PC-3 (cell line): ENCODE data around the gene PCDH9. TPM values are rescaled to one million over a fixed set of nuclear protein-coding genes. Genes with fewer than 3 reads are reported as not detected.

Experiments used
- ATAC-seq: fragments of 200-7000 bp; cut with Tn5 transposase; 2 replicates; pipeline ENCODE4 v1.9.1; 2020; ENCODE audit warnings: mild to moderate bottlenecking, moderate library complexity
- BruUV-seq: library from RNA; stranded (reverse); fragments of 400-500 nt; replicated peaks from 2 replicates; lab custom pipeline; 2021; lab: Mats Ljungman, UMichigan
- CTCF ChIA-PET: fragments of 300-600 bp; sonication (Branson Sonifier 250); formaldehyde crosslinking; loops from one replicate; lab custom pipeline; 2022; ENCODE audit warnings: antibody characterized with exemption; lab: Charles Lee
- POLR2A ChIA-PET: fragments of 300-600 bp; sonication (Branson Sonifier 250); formaldehyde crosslinking; loops from one replicate; lab custom pipeline; 2022; ENCODE audit warnings: antibody characterized with exemption; ENCODE audit not compliant: unreplicated experiment; lab: Charles Lee
- DNase-seq: peaks from one replicate; pipeline ENCODE4 v3.0.0-alpha.2; 2015
- H2AFZ ChIP-seq: fragments of 300-600 bp; sonication (generic); 2 replicates; pipeline ENCODE4 v1.6.0; 2016; ENCODE audit warnings: antibody characterized with exemption, low read length
- H3F3A ChIP-seq: fragments of 300-600 bp; sonication (generic); one replicate; pipeline ENCODE4 v1.6.0; 2017; ENCODE audit warnings: antibody characterized with exemption, low read length, control low read depth, mild to moderate bottlenecking; ENCODE audit not compliant: unreplicated experiment
- H3K27ac ChIP-seq: fragments of 300-600 bp; sonication (generic); 2 replicates; pipeline ENCODE4 v1.5.1; 2016; ENCODE audit warnings: mild to moderate bottlenecking, low read length
- H3K27me3 ChIP-seq: fragments of 300-600 bp; sonication (generic); 2 replicates; pipeline ENCODE4 v1.6.1; 2016; ENCODE audit warnings: low read length, mixed read lengths
- H3K36me3 ChIP-seq: fragments of 300-600 bp; sonication (generic); 2 replicates; pipeline ENCODE4 v1.6.1; 2016; ENCODE audit warnings: low read depth, mixed run types, low read length, mixed read lengths
- H3K4me1 ChIP-seq: fragments of 300-600 bp; sonication (generic); 2 replicates; pipeline ENCODE4 v1.5.1; 2016; ENCODE audit warnings: low read length; ENCODE audit not compliant: insufficient read depth
- H3K4me2 ChIP-seq: fragments of 300-600 bp; sonication (generic); 2 replicates; pipeline ENCODE4 v1.6.0; 2016; ENCODE audit warnings: low read length
- H3K4me3 ChIP-seq: fragments of 300-600 bp; sonication (generic); 2 replicates; pipeline ENCODE4 v1.5.1; 2016; ENCODE audit warnings: mild to moderate bottlenecking, low read length, mixed read lengths
- H3K79me2 ChIP-seq: fragments of 300-600 bp; sonication (generic); 2 replicates; pipeline ENCODE4 v1.6.1; 2017; ENCODE audit warnings: low read length, mixed read lengths
- H3K9ac ChIP-seq: fragments of 300-600 bp; sonication (generic); 2 replicates; pipeline ENCODE4 v1.6.0; 2016; ENCODE audit warnings: mild to moderate bottlenecking, low read length
- H3K9me2 ChIP-seq: fragments of 300-600 bp; sonication (generic); replicated peaks from 2 replicates; pipeline ENCODE4 v1.6.1; 2016; ENCODE audit warnings: mixed run types, low read length, mixed read lengths
- H3K9me3 ChIP-seq: fragments of 300-600 bp; sonication (generic); 2 replicates; pipeline ENCODE4 v1.6.1; 2016; ENCODE audit warnings: low read length, mixed read lengths
- H4K20me1 ChIP-seq: fragments of 300-600 bp; sonication (generic); 2 replicates; pipeline ENCODE4 v1.6.1; 2016; ENCODE audit warnings: low read length, mixed read lengths
- EZH2 ChIP-seq: fragments of 300-600 bp; sonication (generic); IDR thresholded peaks from one replicate; pipeline ENCODE4 v1.6.1; 2017; ENCODE audit warnings: antibody characterized with exemption, mild to moderate bottlenecking, low read length; ENCODE audit not compliant: unreplicated experiment
- EZH2phosphoT487 ChIP-seq: fragments of 300-600 bp; sonication (generic); IDR thresholded peaks from 2 replicates; pipeline ENCODE4 v1.6.1; 2018; ENCODE audit warnings: mild to moderate bottlenecking, antibody characterized with exemption, low read length, borderline replicate concordance
- intact Hi-C: fragments of 100-400 bp; cut with micrococcal nuclease; formaldehyde crosslinking; loops from 2 replicates; pipeline ENCODE4 v1.9.0; 2023
- total RNA-seq: library from RNA; depleted of rRNA; stranded (reverse); fragments of >200 nt; gene quantifications from 2 replicates; pipeline ENCODE4 v1.2.3, GENCODE V29; 2014
- TF ChIP-seq, protein P1 (sequence below): fragments of 300-600 bp; sonication (generic); conservative IDR thresholded peaks from 2 replicates; pipeline ENCODE4 v1.5.1; 2017; ENCODE audit warnings: antibody characterized with exemption, low read depth, mild to moderate bottlenecking, low read length

Gene PCDH9
- total RNA-seq, 1 experiment from 2014 or later = 0.98 TPM

DNA sequence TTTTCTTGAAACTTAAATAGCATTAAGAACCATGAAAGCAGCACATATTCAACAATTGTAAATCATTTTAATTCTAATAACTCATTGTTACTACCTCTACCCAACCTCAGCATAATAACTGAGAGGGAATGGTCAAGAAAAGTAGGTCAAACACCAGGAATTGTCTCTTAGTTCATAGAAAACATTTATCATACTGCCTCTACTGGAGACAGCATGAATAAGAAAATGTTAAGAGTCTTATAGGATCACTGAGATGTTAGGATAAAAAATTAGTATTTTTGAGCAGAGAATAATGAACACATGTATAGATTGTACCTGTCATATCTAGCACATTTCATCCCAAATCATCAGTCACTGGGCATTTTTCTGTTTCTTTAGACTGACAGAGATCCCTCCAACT is 515.3 kb downstream of the PCDH9 start:
- BruUV-seq = no TSS peak
- Histone ChIP-seq H3K9ac (no peak overlapping the region), H2AFZ (no peak overlapping the region), H3K36me3 (no peaks in the 10 kb centered on the region), H3K27me3 (no peaks in the 10 kb centered on the region), H3F3A (no peaks in the 10 kb centered on the region), H3K79me2 (no peaks in the 10 kb centered on the region), H3K9me3 (no peaks in the 10 kb centered on the region), H4K20me1 (no peaks in the 10 kb centered on the region), H3K9me2 (no peaks in the 10 kb centered on the region), H3K4me1 (no peaks in the 10 kb centered on the region), H3K27ac (no peak overlapping the region), H3K4me3 (no peak overlapping the region), H3K4me2 (no peak overlapping the region)
- TF ChIP-seq EZH2phosphoT487 = no peak
- TF ChIP-seq, protein P1, sequence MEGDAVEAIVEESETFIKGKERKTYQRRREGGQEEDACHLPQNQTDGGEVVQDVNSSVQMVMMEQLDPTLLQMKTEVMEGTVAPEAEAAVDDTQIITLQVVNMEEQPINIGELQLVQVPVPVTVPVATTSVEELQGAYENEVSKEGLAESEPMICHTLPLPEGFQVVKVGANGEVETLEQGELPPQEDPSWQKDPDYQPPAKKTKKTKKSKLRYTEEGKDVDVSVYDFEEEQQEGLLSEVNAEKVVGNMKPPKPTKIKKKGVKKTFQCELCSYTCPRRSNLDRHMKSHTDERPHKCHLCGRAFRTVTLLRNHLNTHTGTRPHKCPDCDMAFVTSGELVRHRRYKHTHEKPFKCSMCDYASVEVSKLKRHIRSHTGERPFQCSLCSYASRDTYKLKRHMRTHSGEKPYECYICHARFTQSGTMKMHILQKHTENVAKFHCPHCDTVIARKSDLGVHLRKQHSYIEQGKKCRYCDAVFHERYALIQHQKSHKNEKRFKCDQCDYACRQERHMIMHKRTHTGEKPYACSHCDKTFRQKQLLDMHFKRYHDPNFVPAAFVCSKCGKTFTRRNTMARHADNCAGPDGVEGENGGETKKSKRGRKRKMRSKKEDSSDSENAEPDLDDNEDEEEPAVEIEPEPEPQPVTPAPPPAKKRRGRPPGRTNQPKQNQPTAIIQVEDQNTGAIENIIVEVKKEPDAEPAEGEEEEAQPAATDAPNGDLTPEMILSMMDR = peak; percentile 48; the same call in 1 of the 2 replicates
- no peak for TF ChIP-seq EZH2
- ChIA-PET POLR2A (no interaction called here), CTCF (no interaction called here)
- DNase-seq (peak; percentile 18), ATAC-seq (no peak)
- intact Hi-C loops = no loop called here

DNA sequence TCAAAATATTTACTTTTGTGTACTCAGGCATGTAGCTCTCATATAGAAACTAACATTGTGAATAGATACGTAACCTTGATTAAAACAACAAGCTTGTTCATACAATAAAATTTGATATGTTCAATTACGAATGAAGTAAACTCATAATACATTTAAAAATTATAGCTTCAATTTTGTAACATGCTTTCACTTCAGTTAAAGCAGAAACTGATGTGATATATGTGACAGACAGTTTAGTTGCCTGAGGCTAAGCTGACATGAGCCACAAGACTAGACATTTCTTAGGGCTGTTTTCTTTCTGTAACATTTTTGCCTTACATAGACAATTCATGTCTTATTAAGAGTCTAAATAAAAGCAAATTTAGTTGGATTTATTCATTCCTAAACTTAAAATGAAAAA is 526.0 kb downstream of the PCDH9 start:
- H3K4me2 ChIP-seq = no peak overlapping the region
- no peaks in the 10 kb centered on the region for H3K9me3 ChIP-seq
- no peaks in the 10 kb centered on the region for H3K79me2 ChIP-seq
- TF ChIP-seq, protein P1 = no peak
- TF ChIP-seq EZH2phosphoT487 = no peak
- TF ChIP-seq EZH2 = no peak
- intact Hi-C loops = no loop called here
- no peaks in the 10 kb centered on the region for H3F3A ChIP-seq
- ChIA-PET CTCF (no interaction called here), POLR2A (no interaction called here)
- no peak overlapping the region for H2AFZ ChIP-seq
- ATAC-seq = no peak
- H3K27ac ChIP-seq = no peak overlapping the region
- H3K4me3 ChIP-seq = no peak overlapping the region
- DNase-seq = no peak
- BruUV-seq = no TSS peak
- no peaks in the 10 kb centered on the region for H3K27me3 ChIP-seq
- no peaks in the 10 kb centered on the region for H4K20me1 ChIP-seq
- no peak overlapping the region for H3K9ac ChIP-seq
- no peaks in the 10 kb centered on the region for H3K36me3 ChIP-seq
- no peaks in the 10 kb centered on the region for H3K4me1 ChIP-seq
- no peaks in the 10 kb centered on the region for H3K9me2 ChIP-seq

DNA sequence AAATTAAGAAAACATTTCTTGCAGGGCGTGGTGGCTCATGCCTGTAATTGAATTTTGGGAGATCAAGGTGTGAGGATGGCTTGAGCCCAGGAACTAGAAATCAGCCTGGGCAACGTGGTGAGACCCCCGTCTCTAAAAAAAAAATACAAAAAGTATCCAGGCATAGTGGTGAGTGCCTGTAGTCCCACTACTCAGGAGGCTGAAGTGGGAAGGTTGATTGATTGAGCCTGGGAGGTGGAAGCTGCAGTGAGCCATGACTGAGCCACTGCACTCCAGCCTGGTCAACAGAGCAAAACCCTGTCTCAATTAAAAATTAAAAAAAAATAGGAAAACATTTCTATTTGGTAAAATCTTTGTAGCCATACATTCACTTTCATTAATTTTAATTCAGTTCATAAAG is 526.5 kb downstream of the PCDH9 start:
- Histone ChIP-seq H4K20me1 (no peaks in the 10 kb centered on the region), H3K36me3 (no peaks in the 10 kb centered on the region), H3F3A (no peaks in the 10 kb centered on the region), H3K79me2 (no peaks in the 10 kb centered on the region), H3K9ac (no peak overlapping the region), H3K27me3 (no peaks in the 10 kb centered on the region), H3K4me3 (no peak overlapping the region), H3K9me3 (no peaks in the 10 kb centered on the region), H2AFZ (no peak overlapping the region), H3K4me2 (no peak overlapping the region), H3K9me2 (no peaks in the 10 kb centered on the region), H3K4me1 (no peaks in the 10 kb centered on the region), H3K27ac (no peak overlapping the region)
- ChIA-PET POLR2A (no interaction called here), CTCF (no interaction called here)
- no peak for ATAC-seq
- no TSS peak for BruUV-seq
- intact Hi-C loops = no loop called here
- DNase-seq = no peak
- TF ChIP-seq EZH2 (no peak), EZH2phosphoT487 (no peak)
- TF ChIP-seq, protein P1 = no peak
